ENCODE data around the gene CD276.
"Not testable (repeated sequence)": the region's sequence is repeated elsewhere in the genome, so short reads cannot be mapped to it uniquely, and the experiment has no call there.

The CD276 gene

GRCh38 chr15:73683777-73684580 is at the start of gene CD276:
Gene CD276, plus strand, starts transcription at chr15:73684383. Its CDS starts 15,257 bp downstream, at chr15:73699640.
- no peak for DNase-seq (ENCODE audit: low read depth in 2 of 3, low spot score in 2 of 3)

- DNase-seq (ENCODE audit: low read depth in 2 of 3, low spot score in 2 of 3): no peak
These were observed 46.7 kb upstream of the CD276 start for GRCh38 chr15:73637527-73637926.

- not testable (repeated sequence) for DNase-seq (ENCODE audit: low read depth in 2 of 3, low spot score in 2 of 3)
These were observed 44.7 kb upstream of the CD276 start for GRCh38 chr15:73639464-73639863.

DNA sequence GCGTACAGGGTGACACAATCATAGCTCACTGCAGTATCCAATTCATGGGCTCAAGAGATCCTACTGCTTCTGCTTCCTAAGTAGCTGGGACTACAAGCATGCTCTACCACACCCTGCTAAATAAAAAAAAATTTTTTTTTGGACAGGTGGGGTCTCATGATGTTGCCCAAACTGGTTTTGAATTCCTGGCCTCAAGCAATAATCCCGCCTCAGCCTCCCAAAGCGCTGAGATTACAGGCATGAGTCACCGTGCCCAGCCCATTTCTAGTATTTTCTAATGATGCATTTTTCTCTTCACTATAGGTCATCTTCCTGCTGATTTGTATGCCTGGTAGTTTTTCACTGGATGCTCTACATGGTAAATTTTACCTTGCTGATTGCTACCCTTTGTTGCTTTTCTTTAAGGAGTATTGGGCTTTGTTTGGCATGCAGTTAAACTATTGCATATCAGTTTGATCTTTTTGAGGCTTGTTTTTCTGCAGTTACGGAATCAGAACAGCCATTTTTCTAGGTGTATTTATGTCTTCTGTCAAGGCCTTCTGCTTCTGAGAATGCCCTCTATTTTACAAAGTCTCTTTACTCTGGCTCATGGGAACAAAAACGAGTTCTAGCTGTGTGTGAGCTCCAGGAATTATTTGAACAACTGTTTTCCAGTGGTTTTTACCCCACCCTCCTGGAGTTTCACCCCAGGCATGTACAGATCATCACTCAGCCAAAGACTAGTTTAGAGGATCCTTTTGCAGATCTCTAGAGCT is 36.7 kb upstream of the CD276 start:
- no peak for DNase-seq (ENCODE audit: low read depth in 2 of 3, low spot score in 2 of 3)

- DNase-seq (ENCODE audit: low read depth in 2 of 3, low spot score in 2 of 3): no peak
These were observed 36.2 kb upstream of the CD276 start for GRCh38 chr15:73648014-73648295.

- no peak for DNase-seq (ENCODE audit: low read depth in 2 of 3, low spot score in 2 of 3)
These were observed 33.6 kb upstream of the CD276 start for GRCh38 chr15:73650416-73651126.

DNA sequence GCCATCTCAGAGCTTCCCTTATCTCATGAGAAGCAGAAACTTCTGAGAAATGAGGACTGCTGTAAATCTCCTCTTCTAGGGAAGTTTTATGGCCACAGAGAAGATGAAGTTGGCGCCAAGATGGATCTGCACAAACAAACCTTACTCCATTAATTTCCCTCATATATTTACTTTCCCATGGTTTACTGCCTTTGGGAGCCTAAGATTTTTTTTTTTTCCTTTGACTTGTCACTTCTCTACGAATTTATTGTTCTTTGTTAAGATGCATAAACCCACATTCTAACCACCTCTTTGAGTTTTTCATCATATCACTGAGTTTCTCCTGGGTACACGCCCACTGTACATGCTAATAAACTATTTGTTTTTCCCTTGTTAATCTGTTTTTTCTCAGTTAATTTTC is 29.5 kb upstream of the CD276 start:
- no peak for DNase-seq (ENCODE audit: low read depth in 2 of 3, low spot score in 2 of 3)

GRCh38 chr15:73655724-73656123 is 28.5 kb upstream of the CD276 start:
- DNase-seq (ENCODE audit: low read depth in 2 of 3, low spot score in 2 of 3): no peak

- no peak for DNase-seq (ENCODE audit: low read depth in 2 of 3, low spot score in 2 of 3)
These were observed 25.5 kb upstream of the CD276 start for GRCh38 chr15:73658645-73659044.

GRCh38 chr15:73660455-73660854 is 23.7 kb upstream of the CD276 start:
- no peak for DNase-seq (ENCODE audit: low read depth in 2 of 3, low spot score in 2 of 3)

DNA sequence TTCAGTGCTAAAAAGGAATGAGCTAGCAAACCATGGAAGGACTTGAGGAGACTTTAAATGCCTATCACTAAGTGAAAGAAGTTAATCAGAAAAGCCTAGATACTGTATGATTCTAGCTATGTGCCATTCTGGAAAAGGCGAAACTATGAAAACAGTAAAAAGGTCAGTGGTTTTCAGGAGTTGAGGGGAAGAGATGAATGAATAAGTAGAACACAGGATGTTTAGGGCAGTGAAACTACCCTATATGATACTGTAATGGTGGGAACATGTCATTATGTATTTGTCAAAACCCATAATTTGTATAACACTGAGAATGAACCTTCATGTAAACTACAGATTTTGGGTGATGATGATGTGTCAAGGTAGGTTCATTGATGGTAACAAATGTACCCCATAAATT is 9.6 kb upstream of the CD276 start:
- DNase-seq (ENCODE audit: low read depth in 2 of 3, low spot score in 2 of 3): no peak

DNA sequence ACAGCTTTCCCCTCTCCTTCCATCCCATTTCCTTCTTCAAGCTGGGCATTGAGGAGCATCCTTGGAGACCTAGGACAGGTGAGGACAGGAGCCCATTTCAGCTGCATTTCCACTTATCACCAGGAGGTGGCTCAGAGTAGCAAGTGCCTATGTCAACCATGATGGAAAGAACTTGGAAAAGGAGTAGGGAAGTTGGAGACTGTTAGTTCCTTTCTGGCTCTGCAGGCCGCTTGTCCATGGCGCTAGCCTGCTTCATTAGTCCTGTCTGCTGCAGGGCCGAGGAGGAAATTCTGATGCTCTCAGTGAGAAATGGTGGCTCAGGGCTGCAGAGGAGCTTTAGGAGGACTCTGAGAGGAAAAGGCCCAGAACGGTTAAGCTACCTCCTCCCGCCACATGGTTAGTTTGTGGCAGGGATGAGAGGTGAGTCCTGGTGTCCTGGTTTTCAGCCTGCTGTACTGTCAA is 7.0 kb upstream of the CD276 start:
- DNase-seq (ENCODE audit: low read depth in 2 of 3, low spot score in 2 of 3): no peak

DNA sequence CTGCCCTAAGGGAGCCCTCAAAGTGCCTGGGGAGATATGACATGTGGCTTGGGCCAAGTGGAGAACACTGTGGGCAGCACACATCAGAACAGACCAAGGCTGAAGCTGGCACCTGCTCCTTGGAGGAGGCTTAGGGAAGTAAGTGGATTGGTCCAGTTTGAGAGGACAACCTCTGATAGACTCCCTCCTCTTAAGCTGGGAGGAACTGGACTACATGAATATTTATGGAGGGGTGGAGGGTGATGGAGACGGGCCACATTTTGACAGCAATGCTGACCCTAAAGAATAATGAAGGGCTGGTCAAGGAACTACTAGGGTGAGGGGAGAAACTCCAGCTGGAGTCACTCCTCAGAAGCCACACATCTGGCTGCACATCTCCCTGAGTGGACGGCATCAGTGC is 6.5 kb upstream of the CD276 start:
- no peak for DNase-seq (ENCODE audit: low read depth in 2 of 3, low spot score in 2 of 3)

DNA sequence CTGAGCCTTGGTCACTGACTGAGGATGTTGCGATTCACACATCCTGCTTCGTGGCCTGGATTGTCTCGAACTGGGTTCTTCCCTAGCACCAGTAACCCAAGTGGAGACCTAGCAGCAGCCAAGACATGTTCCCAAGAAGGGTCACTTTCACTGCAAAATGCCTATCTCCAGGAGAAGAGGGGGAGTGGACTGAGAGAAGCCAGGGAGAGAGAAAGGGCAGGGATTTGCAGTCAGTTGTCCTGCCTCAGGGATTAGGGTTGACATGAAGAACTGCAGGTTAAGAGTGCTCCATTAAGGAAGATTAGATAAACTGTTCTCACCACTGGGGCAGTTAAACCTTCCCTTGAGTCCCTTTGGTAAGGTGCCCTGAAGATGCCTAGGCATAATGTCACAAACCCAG is 5.7 kb upstream of the CD276 start:
- DNase-seq (ENCODE audit: low read depth in 2 of 3, low spot score in 2 of 3): no peak

DNA sequence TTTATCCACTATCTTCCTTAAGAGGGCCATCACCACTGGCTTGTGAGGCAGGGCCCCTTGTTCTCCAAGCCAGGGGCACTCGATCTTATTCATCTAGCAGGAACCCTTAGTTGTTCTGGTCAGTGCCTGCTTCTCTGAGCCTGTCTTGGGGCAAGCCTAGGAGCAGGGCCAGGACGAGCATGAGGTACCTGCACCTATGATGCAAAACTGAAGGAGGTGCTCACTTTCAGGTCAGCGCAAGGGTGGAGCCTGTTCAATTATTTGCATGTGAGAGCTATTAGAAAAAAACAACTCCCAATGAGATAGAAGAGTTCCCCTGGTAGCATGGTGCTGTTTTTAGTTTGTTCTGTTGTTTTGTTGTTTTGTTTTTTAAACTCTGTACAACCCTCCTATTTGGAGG is 5.0 kb upstream of the CD276 start:
- no peak for DNase-seq (ENCODE audit: low read depth in 2 of 3, low spot score in 2 of 3)

- DNase-seq (ENCODE audit: low read depth in 2 of 3, low spot score in 2 of 3): no peak
These were observed 4.2 kb upstream of the CD276 start for GRCh38 chr15:73679964-73680363.

DNA sequence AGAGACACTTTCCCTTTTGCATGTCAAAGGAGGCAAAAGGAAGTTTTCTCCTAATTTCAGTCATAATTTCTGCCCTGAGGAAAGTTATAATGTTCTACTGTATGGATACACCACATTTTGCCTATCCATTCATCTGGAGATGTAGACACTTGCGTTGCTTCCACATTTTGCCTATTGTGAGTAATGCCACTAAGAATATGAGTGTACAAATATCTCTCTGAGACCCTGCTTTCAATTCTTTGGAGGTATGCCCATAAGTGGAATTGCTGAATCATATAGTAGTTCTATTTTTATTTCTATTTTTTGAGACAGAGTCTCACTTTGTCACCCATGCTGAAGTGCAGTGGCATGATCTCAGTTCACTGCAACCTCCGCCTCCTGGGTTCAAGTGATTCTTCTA is 3.6 kb upstream of the CD276 start:
- DNase-seq (ENCODE audit: low read depth in 2 of 3, low spot score in 2 of 3): no peak

DNA sequence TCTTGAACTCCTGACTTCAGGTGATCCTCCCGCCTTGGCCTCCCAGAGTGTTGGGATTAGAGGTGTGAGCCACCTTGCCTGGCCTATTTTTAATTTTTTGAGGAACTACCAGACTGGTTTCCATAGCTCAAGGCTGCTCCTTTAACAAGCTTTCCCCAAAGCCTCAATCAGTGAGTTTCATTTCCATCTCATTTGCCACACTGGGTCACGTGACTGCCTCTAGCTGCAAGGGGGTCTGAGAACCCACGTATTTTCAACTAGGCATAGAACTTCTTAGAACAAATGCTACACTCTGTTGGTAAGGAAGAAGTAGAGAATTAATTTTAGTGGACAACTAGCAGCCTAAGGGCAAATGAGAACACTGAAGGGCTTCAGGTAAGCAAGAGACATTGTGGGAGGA is 3.1 kb upstream of the CD276 start:
- no peak for DNase-seq (ENCODE audit: low read depth in 2 of 3, low spot score in 2 of 3)

DNA sequence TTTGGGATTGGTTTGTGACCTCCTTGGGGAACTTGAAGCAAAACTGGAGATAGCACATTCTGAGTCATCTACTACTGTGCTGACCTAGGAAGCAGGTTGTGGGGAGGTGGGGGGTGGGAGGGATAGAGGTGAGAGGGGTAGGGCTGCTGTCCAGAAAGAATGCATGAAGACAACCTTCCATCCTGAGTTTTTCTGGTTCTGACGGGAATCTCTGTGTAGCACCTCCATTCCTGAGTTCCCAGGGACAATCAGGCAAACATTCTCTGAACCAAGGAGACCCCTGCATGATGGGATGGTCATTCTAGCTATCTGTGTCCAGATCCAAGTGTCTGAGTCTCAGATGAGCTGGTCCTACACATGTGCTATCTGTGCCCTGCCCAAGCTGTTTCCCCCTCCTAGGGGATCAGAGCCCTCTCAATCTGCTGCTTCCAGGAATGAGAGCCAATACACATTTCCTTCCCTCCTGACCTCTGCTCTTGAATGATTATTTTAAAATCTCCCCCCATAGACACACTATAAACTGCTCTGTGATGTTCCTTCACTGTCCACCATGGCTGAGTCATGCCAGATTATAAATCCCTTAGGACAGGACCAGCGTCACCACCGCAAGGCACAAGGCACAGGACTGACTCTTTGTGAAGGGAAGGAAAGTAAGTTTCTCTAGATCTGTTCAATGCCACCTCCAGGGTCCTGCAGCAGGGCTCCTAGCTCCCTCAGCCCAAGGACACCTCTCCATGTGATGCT is 2.2 kb upstream of the CD276 start:
- DNase-seq (ENCODE audit: low read depth in 2 of 3, low spot score in 2 of 3): no peak

DNA sequence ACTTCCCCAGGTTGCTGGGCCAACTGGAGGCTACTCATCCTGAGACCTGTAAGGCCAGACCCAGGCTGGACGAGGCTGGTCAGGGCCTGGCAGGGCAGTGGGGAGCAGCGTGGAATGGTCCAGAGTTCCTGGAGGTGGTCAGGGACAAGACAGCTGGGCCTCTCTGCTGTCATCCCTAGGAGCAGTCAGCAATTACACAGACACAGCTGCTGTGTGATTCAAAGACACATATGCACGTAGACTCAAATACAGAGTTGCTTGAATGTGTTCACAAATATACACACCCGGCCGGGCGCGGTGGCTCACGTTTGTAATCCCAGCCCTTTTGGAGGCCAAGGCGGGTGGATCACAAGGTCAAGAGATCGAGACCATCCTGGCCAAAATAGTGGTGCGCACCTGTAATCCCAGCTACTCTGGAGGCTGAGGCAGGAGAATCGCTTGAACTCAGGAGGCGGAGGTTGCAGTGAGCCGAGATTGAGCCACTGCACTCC is 1.5 kb upstream of the CD276 start:
- no peak for DNase-seq (ENCODE audit: low read depth in 2 of 3, low spot score in 2 of 3)

GRCh38 chr15:73683257-73683776 is 866 bp upstream of the CD276 start:
- DNase-seq (ENCODE audit: low read depth in 2 of 3, low spot score in 2 of 3): no peak

Measured in activated CD8-positive, alpha-beta memory T cell treated with anti-CD3 and anti-CD28 coated beads for 48 hours (primary cell).